Right kidney (tissue), 1 donor: Measurements from ENCODE around the gene LCOR.
"Not testable (repeated sequence)": the region's sequence is repeated elsewhere in the genome, so short reads cannot be mapped to it uniquely, and the experiment has no call there.

Source experiments
- DNase-seq: peaks from one replicate; pipeline ENCODE4 v3.0.0-alpha.2; 2016

The LCOR gene

GRCh38 chr10:96835899-96836298 lies 3.8 kb downstream of the LCOR start:
- DNase-seq, result no peak

- no peak for DNase-seq
Measured at GRCh38 chr10:96838529-96838928, 6.4 kb downstream of the LCOR start.

DNA sequence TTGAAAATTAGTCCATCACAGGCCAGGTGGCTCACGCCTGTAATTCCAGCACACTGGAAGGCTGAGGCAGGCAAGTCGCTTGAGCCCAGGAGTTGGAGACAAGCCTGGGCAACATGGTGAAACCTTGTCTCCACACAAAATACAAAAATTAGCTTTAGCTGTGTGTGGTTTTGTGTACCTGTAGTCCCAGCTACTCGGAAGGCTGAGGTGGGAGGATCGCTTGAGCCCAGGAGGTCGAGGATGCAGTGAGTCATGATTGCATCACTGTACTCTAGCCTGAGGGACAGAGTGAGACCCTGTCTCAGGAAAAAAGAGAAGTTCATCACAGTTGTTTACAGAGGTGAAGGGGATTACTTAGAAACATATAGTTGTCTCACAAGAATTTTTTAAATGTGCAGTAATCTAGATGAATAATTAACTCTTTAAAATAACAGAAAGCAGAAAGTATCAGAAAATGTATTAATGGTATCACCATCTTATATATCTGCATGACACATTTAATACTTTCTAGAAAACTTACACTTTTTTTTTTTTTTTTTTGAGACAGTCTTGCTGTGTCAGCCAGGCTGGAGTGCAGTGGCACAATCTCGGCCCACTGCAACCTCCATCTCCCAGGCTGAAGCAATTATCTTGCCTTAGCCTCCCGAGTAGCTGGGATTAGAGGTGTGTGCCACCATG lies 8.9 kb downstream of the LCOR start:
- no peak for DNase-seq

DNA sequence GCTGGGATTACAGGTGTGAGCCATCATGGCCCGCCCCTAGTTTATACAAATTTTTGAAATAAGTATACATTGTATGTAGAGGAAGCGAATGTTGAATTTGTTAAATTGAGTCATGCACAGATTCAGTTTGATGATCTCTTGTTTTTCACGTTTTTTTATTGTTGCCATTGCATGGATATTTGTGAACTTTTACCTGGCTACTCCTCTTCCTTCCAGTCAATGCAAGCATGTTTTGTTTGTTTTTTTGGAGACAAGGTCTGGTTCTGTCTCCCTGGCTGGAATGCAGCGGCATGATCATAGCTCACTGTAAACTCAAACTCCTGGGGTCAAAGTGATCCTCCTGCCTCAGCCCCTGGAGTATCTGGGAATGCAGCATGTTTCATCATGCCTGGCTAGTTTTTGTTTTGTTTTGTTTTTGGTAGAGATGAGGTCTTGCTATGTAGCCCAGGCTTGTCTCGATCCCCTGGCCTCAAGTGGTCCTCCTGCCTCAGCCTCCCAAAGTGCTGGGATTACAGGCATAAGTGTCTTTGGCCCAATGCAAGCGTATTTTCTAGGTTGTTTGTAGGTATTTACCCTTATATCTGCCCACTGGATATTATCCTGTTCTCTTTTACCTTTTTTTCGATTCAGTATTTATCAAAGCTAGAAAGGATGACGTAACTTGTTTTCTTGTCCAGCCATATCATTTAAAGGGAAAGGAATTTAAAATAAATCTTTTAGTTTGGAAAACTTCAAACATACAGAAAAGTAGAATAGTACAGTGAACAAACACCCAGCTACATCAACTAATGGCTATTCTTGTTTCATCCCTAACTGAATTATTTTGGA lies 11.0 kb downstream of the LCOR start:
- DNase-seq, result no peak

DNA sequence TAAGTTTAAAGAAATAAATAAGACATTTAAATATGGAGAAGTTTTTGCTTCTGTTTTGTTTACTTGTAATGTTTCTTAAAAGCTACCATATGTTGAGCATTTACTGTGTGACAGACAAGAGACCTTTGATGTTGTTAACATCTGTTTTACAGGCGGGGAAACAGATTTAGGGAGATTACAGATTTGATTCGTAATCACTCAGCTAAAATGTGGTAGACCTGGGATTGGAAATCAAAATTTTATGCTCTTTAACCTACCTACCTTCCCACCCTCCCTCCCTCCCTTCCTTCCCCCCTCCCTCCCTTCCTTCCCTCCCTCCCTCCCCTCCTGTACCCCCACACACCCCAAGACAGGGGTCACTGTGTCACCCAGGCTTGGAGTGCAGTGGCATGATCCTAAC lies 11.7 kb downstream of the LCOR start:
- no peak for DNase-seq

- no peak for DNase-seq
Measured at GRCh38 chr10:96846395-96846794, 14.3 kb downstream of the LCOR start.

DNA sequence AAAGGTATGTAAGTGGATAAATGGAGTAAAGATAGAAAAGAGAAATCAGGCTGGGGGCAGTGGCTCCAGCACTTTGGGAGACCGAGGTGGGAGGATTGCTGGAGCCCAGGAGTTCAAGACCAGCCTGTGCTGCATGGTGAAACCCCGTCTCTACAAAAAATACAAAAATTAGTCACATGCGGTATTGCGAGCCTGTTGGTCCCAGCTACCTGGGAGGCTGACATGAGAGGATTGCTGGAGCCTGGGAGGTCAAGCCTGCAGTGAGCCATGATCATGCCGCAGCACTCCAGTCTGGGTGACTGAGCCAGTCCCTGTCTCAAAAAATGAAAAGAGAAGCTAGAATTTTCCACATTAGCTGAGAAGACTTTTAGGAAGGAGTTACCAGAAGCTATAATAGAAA lies 14.8 kb downstream of the LCOR start:
- DNase-seq, result no peak

- DNase-seq, result not testable (repeated sequence)
Measured at GRCh38 chr10:96847356-96847755, 15.3 kb downstream of the LCOR start.

GRCh38 chr10:96850113-96850512 lies 18.0 kb downstream of the LCOR start:
- DNase-seq, result no peak

GRCh38 chr10:96850825-96851224 lies 18.7 kb downstream of the LCOR start:
- no peak for DNase-seq

GRCh38 chr10:96851281-96851680 lies 19.2 kb downstream of the LCOR start:
- DNase-seq, result no peak

DNA sequence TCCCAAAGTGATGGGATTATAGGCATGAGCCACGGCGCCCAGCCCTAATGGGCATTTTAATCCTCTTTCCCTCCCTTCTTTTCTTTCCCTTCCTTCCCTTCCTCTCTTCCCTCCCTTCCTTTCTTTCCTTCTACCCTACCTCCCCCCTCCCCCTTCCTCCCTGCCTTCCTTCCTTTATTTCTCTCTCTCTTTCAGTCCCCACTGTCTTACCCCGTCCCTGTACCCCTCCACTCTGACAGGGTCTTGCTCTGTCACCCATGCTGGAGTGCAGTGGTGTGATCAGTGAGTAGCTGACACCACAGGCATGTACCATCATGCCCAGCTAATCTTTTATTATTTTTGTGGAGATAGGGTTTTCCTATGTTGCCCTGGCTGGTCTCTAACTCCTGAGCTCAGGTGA lies 24.2 kb downstream of the LCOR start:
- DNase-seq, result no peak

GRCh38 chr10:96857301-96858012 lies 25.4 kb downstream of the LCOR start:
- DNase-seq, result no peak

DNA sequence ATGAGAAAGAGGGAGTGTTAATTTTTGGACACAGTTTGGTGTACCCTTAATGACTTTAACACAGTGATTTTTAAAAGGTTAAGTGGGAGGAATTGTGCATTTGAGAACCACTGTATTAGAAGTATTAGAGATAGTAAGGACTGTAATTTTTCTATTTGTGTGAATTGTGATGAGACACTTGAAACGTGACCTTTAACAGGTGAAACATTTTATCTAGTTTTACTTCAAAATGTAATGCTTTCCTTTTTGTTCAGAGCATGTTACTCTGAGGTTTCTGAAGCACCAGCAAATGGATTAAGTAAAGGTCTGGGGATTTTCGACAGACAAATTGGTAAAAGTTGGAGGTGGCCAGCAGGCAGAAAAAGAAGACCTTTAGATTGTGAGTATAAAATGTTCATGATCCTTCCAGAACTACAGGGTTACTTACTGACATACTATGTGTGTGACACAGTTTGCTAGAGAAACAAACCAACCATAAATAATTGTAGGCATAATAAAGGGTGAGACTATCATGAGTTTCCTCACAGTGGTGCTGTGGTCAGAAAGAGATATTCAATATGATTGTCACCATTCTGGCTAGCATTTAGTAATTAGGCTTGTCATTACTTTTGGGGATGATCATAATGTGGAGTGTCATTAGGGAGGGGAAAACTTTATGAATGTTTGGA lies 26.1 kb downstream of the LCOR start:
- no peak for DNase-seq

DNA sequence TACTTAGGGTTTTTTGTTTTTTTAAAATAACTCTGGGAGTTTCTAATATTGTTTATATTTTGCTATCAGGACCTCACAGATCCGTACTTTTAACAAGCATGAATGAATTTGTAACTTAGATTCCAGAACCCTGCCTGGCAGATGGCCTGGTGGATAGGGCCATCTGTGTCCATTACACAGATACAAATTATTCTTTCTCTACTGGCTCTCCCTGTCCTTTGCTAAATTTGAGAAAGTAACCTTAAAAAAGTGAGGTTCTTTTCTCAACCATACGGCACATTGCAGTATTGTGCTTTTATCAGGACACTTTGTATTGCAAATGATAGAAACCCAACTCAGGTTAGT lies 26.6 kb downstream of the LCOR start:
- no peak for DNase-seq

DNA sequence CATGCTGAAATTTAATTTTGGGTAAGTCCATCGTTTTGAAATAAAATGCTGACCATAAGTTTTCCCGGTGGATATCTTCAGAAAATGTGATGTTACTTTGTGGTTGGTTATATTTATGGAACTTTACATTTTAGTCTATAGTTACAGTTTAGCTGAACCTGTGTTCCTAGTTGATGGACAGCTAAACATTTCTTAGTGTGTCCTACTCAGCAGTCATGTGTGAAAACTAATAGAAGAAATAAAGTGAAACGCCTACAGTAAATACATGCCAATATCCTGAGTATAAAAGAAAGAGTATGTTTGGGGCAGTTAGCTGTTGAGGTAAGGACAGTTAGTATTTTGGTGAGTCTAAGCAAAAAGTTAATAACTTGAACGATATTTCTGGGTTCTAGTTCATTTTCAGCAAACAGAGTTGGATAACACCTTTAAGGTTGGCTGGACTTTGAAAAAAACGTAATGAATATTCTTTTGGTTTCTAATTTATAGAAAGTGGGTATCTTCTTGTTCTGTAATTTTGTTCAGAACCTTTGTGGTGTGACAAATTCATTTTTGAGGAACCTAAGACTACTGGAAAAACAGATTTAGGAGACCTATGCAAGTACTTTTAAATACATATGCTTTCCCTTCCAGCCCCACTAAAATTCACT lies 28.7 kb downstream of the LCOR start:
- DNase-seq, result no peak

DNA sequence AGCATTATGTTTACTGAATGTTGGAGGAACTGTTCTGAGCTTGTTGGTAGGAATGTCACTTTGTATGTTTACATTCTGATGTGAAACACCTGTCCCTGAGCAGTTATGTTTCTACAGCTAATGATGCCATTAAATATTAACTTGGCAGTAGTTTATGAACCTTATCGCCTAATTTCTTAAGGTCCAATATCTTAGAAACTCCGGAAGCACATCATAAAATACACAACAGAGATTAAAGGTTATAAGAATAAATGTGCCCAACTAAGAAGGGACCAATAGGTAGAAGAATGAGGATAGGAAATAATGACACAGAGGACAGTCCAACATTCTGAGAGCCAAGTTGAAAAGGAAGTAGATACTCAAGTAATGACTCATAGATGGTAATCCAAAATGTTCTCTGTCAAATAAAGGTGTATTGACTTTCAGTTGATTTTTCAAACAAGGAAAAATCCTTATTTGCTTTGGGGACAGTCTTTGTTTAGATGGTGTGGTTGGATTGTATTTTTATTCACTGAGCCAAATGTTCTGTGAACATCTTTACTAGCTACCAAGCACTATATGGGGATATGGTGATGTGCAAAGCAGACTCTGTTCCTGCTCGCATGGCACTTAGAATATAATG lies 31.9 kb downstream of the LCOR start:
- DNase-seq, result no peak

DNA sequence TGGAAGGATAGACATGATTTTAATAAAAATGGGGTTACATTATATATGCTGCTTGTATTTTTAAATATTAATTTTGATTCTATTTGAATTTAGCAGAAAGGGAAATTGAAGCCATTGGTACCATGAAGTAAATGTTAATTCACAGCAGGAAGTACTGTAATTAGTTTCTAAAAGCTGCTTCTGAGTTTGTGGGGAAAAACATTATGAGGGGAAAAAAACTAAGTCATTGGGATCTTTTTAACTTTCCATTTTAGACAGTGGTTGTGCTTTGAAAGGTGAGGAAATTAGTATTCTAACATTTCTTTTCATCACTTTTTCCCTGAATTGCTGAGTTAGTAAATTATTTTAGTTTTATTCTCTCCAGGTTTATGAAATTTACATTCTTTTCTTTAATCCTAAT lies 41.0 kb downstream of the LCOR start:
- no peak for DNase-seq

- DNase-seq, result no peak
Measured at GRCh38 chr10:96873756-96874467, 41.8 kb downstream of the LCOR start.

DNA sequence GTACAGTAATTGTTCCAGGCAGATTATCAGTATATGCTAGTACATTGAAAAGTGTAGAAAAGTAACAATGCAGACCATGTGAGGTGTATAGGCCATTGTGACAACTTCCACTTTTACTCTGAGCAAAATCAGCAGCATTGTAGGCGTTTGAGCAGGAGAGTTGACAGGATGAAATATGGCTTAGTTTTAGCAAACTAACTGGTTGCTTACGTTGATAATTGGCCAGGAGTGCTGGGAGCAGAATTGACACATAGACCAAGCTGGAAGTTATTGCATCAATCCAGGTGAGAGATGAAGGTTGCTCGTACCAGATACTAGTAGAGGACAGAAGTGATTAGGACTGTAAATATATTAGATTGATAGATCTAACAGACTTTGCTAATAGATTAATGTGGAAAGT lies 46.0 kb downstream of the LCOR start:
- DNase-seq, result no peak

- DNase-seq, result no peak
Measured at GRCh38 chr10:96880575-96880974, 48.5 kb downstream of the LCOR start.
